ENCODE data around the gene EIF3C. TPM values are rescaled to one million over a fixed set of nuclear protein-coding genes. Genes with fewer than 3 reads are reported as not detected.
"Not testable (repeated sequence)": the region's sequence is repeated elsewhere in the genome, so short reads cannot be mapped to it uniquely, and the experiment has no call there.

Gene EIF3C
- polyA plus RNA-seq, 3 donors = 447 to 620 (median 545) TPM

DNA sequence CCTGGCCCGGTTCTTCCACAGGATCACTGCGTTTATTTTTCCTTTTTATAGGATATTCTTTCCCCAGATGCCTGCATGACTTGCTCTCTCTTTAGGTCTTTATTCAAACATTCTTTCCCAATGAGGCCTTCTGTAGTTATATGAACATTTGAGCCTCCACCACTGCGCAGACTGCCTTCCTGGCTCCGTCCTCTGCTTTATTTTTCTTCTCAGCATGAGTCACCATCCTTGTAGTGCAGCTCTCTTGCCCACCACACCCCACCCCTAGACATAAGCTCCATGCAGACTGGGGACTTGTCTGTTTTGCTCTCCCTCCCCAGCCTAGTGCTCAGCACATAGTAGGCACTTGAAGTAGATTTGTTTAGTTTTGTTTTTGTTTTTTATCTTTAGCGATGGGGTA lies 20.0 kb downstream of the EIF3C start:
- DNase-seq = not testable (repeated sequence)

DNA sequence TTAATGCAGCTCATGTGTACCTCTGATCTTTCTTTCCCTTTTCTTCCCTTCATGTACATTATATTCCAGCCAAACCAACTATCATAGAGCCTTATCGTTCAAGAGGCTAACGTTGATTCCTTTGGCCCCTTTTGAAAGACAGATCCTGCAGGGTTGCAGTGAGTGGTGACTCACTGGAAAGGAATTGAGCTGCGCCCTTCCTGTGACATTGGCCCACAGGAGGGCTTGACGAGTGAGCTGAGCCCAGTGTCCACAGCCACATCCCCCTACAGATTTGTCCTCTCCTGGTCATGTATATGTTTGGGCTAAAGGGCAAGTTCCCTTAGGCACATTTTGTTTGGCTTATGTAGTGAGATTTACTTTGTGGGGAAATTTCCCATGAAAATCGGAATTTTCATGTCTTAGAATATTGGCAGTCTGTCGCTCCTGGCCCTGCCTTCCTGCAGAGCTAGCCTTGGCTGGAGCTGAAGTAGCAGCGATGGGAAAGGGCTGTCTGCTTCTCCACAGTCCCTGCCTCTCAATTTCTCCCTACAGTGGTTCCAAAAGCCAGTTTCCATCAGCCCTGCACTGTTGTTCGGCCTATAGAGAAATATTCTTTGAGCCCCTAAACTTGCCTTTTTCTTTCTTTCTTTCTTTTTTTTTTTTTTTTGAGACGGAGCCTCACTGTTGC lies 21.3 kb downstream of the EIF3C start:
- not testable (repeated sequence) for DNase-seq

DNA sequence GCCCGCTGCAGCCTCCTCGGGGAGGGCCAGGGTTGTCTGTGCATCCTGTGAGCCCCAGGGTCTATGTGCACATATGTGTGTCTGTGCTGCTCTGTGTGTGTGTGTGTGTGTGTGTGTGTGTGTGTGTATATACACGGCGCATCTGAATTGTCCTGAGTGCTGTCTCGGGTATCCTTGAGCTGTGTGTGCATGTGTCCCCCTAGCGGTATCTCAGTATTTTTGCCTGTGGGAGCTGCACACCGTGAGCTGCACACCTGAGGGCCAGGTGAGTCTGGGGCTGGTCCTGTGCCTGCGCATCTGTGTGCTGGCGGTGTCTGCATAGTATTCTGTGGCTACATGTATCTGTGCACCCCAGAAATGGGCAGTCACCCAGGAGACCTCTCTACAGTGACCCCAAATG lies 28.5 kb downstream of the EIF3C start:
- not testable (repeated sequence) for DNase-seq

DNA sequence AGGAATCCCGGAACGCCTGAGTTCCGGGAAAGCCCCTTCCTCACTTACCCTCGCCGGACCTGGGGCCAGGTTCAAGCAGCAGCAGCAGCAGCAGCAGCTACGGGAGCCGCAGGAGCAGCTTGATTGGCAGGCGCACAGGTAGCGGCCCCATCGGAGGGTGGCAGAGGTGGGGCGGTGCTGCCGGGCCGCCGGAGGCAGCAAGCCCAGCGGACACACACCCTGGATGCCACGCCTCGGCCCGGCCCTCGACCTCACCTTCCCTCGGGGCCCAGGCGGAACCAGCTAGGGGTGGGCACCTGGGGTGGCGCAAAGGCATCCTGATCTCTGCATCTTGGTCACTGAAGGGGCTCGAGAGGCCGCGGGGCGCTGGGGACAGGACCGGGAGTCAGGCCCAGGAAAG lies 29.4 kb downstream of the EIF3C start:
- not testable (repeated sequence) for DNase-seq

DNA sequence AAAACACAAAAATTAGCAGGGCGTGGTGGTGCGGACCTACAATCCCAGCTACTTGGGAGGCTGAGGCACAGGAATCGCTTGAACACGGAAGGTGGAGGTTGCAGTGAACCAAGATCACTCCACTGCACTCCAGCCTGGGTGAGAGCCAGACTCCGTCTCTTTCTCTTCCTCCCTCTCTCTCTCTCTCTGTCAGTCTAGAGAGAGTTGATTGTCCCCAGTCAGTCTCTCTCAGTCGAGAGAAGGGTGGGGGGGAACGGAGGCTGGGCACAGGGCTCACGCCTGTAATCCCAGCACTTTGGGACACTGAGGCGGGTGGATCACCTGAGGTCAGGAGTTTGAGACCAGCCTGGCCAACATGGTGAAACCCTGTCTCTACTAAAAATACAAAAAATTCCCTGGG lies 30.0 kb downstream of the EIF3C start:
- not testable (repeated sequence) for DNase-seq

DNA sequence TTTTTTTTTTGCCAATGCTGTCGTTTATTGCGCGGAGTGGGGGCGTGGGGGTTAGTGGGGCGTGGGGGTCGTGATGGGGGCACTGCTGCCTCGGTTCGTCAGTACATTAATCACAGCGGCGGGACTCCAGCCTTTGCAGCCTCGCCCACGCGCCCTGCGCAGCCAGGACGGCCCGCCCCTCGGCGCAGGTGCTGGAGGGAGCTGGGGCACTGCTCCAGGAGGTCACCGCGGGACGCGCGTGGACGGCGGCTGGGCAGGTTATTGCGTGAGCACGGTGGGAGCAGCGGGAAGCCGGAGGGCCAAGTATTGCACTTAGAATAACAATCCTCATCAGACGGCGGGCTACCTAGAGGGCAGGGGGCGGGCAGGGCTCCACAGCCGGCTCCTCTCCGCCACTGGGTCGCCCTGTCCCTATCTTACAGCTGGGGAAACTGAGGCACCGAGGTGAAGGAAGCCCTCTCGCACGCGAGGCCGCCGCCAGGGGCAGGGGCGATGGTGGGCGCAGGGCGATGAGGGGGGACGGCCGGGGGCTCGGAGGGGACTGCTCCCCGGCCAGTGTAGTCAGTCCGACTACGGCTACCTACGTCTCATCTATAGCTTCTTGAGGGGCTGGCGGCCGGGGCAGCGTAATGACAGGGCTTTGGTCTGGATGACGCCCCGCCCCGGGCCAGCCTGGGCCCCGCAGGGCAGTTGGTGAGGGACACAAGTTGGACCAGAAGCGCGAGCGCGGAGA lies 35.5 kb downstream of the EIF3C start:
- DNase-seq = not testable (repeated sequence)

DNA sequence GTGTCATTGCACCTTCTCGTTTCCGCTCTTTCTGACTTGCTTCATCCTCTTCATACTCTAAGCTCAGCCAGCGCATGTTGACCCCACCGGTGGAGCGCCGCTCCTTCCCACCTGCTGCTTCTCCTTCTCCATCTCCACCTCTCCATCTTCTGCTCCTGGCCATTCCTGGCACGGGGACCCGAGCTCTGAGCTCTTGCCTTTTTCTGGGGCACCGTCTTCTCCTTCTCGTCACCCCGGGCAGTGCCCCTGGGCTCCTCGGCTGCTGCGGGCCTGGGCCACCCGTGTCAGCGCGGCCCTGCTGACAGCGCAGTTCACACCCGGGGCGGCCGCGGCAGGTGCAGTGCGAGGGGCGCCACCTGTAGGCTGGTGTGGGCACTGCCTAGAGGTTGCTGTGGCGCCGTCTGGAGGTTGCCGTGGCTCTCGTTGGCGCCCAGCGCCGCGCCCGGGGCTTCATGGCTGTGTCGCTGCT lies 38.8 kb downstream of the EIF3C start:
- not testable (repeated sequence) for DNase-seq

DNA sequence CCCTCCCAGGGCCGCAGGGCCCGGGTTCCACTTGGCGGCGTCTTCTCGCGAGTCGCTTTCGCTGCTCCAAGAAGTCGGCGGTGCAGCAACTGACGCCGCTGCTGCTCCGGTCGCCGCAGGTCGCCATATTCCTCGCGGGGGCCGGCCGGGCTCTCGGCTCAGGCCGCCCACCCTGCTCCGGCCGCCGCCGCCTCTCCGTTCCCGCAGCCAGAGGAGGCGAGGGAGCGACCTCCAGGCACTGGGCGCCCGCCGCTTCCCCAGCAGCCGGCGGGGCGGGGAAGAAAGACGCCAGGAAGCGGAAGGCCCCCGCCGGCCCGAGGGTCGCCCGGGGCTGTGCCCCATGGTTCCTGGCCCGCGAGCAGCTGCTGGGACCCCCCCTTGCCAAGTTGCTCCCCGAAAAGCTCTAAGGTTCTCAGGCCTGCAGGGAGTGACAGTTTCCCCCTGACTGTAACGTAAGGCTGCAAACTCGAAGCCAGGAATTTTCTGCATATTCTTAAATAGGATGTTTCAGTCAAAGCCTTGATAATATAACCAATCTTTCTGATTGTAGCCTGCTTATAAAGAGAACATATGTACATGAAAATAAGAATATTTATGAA lies 39.3 kb downstream of the EIF3C start:
- not testable (repeated sequence) for DNase-seq

DNA sequence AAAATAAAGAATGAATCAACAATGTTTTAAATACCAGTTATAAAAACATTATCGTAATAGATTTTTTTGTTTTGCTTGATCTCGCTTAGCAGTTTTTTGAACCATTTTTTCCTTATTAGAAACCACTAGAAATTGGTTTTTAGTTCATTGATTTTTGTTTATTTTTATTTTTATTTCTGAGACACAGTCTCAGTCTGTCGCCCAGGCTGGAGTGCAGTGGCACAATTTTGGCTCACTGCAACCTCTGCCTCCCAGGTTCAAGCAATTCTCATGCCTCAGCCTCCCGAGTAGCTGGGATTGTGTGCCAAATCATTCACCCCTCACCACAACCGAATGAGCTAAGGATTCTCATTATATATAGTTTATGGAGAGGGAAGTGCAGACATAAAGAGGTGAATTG lies 40.2 kb downstream of the EIF3C start, which contains the start of gene NPIPB9:
NPIPB9 (plus strand) TSS at position 301 of the 400 bp plus-strand sequence.
- DNase-seq = not testable (repeated sequence)

DNA sequence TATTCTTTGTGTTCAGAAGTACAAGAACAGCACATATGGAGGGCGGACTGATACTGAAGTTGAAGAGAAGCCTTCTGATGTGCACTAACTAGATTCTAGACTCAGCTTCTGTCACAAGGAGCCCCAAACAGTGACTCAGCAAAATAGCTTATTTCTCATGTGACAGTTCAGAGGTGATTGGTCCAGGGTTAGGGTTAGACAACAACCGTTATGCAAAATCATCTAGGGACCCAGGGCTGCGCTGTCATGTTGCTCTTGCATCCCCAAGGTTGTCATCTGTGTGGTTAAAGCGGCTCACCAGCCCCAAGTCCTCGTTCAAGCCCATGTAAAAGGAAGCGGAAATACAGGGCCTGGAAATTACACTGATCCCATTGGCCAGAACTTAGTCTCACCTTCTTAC lies 70.4 kb downstream of the EIF3C start:
- not testable (repeated sequence) for DNase-seq

DNA sequence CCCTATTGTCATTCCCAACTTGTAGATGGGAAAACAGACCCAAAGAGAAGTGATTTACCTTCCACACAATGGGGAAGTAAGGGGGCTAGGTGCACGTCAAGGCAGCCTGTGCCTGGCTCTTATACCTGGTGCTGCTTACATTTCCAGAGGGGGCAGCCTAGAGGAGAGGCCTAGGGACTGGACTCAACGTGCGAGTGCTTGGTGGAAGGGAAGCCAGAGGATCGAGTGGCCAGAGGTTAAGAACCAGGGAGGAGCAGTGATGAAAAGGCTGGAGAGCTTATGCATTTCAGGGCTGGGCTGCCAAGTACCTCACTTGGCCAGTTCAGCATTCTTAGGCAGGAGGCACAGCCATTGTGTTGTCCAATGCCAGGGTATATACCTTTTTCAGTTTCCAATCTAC lies 71.1 kb downstream of the EIF3C start:
- not testable (repeated sequence) for DNase-seq

Other genes with a start within 250 kb of the EIF3C start
- under 1 TPM in 1 of 3 donors, not detected in 2; 0.84 TPM for gene NPIPB7, start 239.1 kb upstream of the EIF3C start, polyA plus RNA-seq (ENCODE audit: insufficient read length in 3 of 3)
- 10 to 100 TPM; 31.5 to 41.8 (median 37.9) TPM for gene CLN3, start 219.4 kb upstream of the EIF3C start, polyA plus RNA-seq (ENCODE audit: insufficient read length in 3 of 3)
- gene APOBR, start 216.8 kb upstream of the EIF3C start, polyA plus RNA-seq (ENCODE audit: insufficient read length in 3 of 3) = under 1 TPM; 0.68 to 0.91 (median 0.87) TPM
- gene IL27, start 204.6 kb upstream of the EIF3C start, polyA plus RNA-seq (ENCODE audit: insufficient read length in 3 of 3) = not detected
- gene NUPR1, start 172.5 kb upstream of the EIF3C start, polyA plus RNA-seq (ENCODE audit: insufficient read length in 3 of 3) = 10 to 100 TPM in 1 of 3 donors, 1 to 10 TPM in 2; 6.4 to 10.6 (median 7.8) TPM
- gene SGF29, start 157.5 kb upstream of the EIF3C start, polyA plus RNA-seq (ENCODE audit: insufficient read length in 3 of 3) = 10 to 100 TPM; 11.5 to 26.0 (median 22.6) TPM
- gene SULT1A2, start 114.4 kb upstream of the EIF3C start, polyA plus RNA-seq (ENCODE audit: insufficient read length in 3 of 3) = 1 to 10 TPM in 2 of 3 donors, under 1 TPM in 1; 0.81 to 3.1 (median 2.7) TPM
- gene SULT1A1, start 101.4 kb upstream of the EIF3C start, polyA plus RNA-seq (ENCODE audit: insufficient read length in 3 of 3) = 10 to 100 TPM; 21.9 to 30.4 (median 30.3) TPM
- 1 to 10 TPM; 2.1 to 3.6 (median 2.3) TPM for gene NPIPB8, start 73.4 kb upstream of the EIF3C start, polyA plus RNA-seq (ENCODE audit: insufficient read length in 3 of 3)
- gene NPIPB9, start 40.3 kb downstream of the EIF3C start, polyA plus RNA-seq (ENCODE audit: insufficient read length in 3 of 3) = 1 to 10 TPM; 1.4 to 5.5 (median 2.2) TPM
- gene ATXN2L, start 111.5 kb downstream of the EIF3C start, polyA plus RNA-seq (ENCODE audit: insufficient read length in 3 of 3) = 100 to 1,000 TPM; 116 to 132 (median 127) TPM
- 100 to 1,000 TPM; 220 to 228 (median 223) TPM for gene TUFM, start 134.9 kb downstream of the EIF3C start, polyA plus RNA-seq (ENCODE audit: insufficient read length in 3 of 3)
- 10 to 100 TPM; 69.7 to 92.7 (median 86.7) TPM for gene SH2B1, start 152.4 kb downstream of the EIF3C start, polyA plus RNA-seq (ENCODE audit: insufficient read length in 3 of 3)
- gene ATP2A1, start 167.0 kb downstream of the EIF3C start, polyA plus RNA-seq (ENCODE audit: insufficient read length in 3 of 3) = 1 to 10 TPM; 3.7 to 9.9 (median 5.2) TPM
- gene RABEP2, start 213.8 kb downstream of the EIF3C start, polyA plus RNA-seq (ENCODE audit: insufficient read length in 3 of 3) = 10 to 100 TPM; 26.0 to 32.0 (median 30.8) TPM
- gene CD19, start 220.5 kb downstream of the EIF3C start, polyA plus RNA-seq (ENCODE audit: insufficient read length in 3 of 3) = 1 to 10 TPM; 3.8 to 5.0 (median 4.4) TPM
- gene NFATC2IP, start 239.5 kb downstream of the EIF3C start, polyA plus RNA-seq (ENCODE audit: insufficient read length in 3 of 3) = 10 to 100 TPM; 30.8 to 85.9 (median 76.7) TPM